ENCODE results near the gene CD79A.

The CD79A gene

GRCh38 chr19:41917676-41918075 is 40.6 kb downstream of the CD79A start:
- DNase-seq = no peak

- DNase-seq = no peak
These were observed 41.0 kb downstream of the CD79A start for GRCh38 chr19:41918095-41918494.

GRCh38 chr19:41918653-41919244 is 41.7 kb downstream of the CD79A start:
- DNase-seq = no peak

- no peak for DNase-seq
These were observed 43.1 kb downstream of the CD79A start for GRCh38 chr19:41919948-41920712.

GRCh38 chr19:41920882-41921576 is 44.0 kb downstream of the CD79A start:
- no peak for DNase-seq

- no peak for DNase-seq
These were observed 44.8 kb downstream of the CD79A start for GRCh38 chr19:41921577-41922576.

- no peak for DNase-seq
These were observed 45.5 kb downstream of the CD79A start for GRCh38 chr19:41922585-41922984.

- DNase-seq = no peak
These were observed 46.1 kb downstream of the CD79A start for GRCh38 chr19:41923045-41923788.

GRCh38 chr19:41924151-41925145 is 47.4 kb downstream of the CD79A start:
- DNase-seq = no peak

GRCh38 chr19:41925208-41926003 is 48.3 kb downstream of the CD79A start:
- no peak for DNase-seq

GRCh38 chr19:41926028-41926762 is 49.1 kb downstream of the CD79A start:
- no peak for DNase-seq

- no peak for DNase-seq
These were observed 49.9 kb downstream of the CD79A start for GRCh38 chr19:41926763-41927496.

GRCh38 chr19:41927497-41928192 is 50.6 kb downstream of the CD79A start:
- peak in 1 of 56 donors; percentile 21 for DNase-seq

- peak in 1 of 56 donors; percentile 21 for DNase-seq
These were observed 51.2 kb downstream of the CD79A start, which contains the start of gene ERFL for GRCh38 chr19:41928221-41928683. ERFL (minus strand) TSS chr19:41928449; CDS start chr19:41912919, 15,530 bp downstream.

- DNase-seq = no peak
These were observed 51.9 kb downstream of the CD79A start for GRCh38 chr19:41928754-41929535.
